Heart left ventricle (tissue), 13 donors: ENCODE results near the gene KDM5B.

Experiments
- CTCF ChIP-seq, 12 donors: fragments of 200-600 bp; sonication (generic) in 4 of 12; IDR thresholded peaks; one replicate each; pipeline versions ENCODE4 v1.5.0 to v1.8.0; 2018 to 2022; ENCODE audit warnings: antibody characterized with exemption in 12 of 12, mild to moderate bottlenecking in 5 of 12
- POLR2A ChIP-seq, 2 donors: fragments of 450-650 bp; IDR thresholded peaks; one replicate each; pipeline ENCODE4 v1.6.1; 2017; ENCODE audit warnings: antibody characterized with exemption in 2 of 2, mild to moderate bottlenecking in 2 of 2, moderate library complexity in 2 of 2
- donor health status: ischemic (EF 13 %, LVEDD 7.1; RV severe dilation, severe dysfunction).
- donor health status: DM: no; HTN: yes; CAD: no.
- donor health status: DM: no; HTN: no; CAD: no.
- donor health status: ischemic (EF 25% LVEDD 6.9; RV normal size, moderate dysfunction).
- donor health status: ischemic (EF 25% LVEDD 5.7; RV mildly dilated, moderate dysfunction).
- donor health status: ischemic (EF 35%, LVEDD 5.7; RV mildly dilated, moderate dysfunction).
- donor health status: nonischemic (EF 11% LVEDD 7.7; RV severe dilation, severe dysfunction).
- donor health status: DM: yes; HTN: yes; CAD: no.
- donor health status: PGD.
- donor health status: ischemic (EF 29% LVEDD 5.4; RV normal size, mild dysfunction).
- donor health status: nonischemic (EF 23%, LVEDD 6.1; RV moderate dilation, normal function).

GRCh38 chr1:202796670-202797069 lies 11.6 kb downstream of the KDM5B start:
- TF ChIP-seq CTCF (IDR thresholded peaks at IDR 0.05), result no peak
- no peak for TF ChIP-seq POLR2A (IDR thresholded peaks at IDR 0.05)
